HepG2 (cell line): ENCODE measurements around the gene INKA1. TPM values are rescaled to one million over a fixed set of nuclear protein-coding genes. Genes with fewer than 3 reads are reported as not detected.
"Not testable (repeated sequence)": the region's sequence is repeated elsewhere in the genome, so short reads cannot be mapped to it uniquely, and the experiment has no call there.

Experiments used
- ATAC-seq: fragments of 200-7000 bp; cut with Tn5 transposase; 3 replicates; pipeline ENCODE4 v1.9.1; 2020; ENCODE audit warnings: mild to moderate bottlenecking, moderate library complexity
- BruUV-seq: library from RNA; stranded (reverse); fragments of 400-500 nt; replicated peaks from 2 replicates; lab custom pipeline; 2021; lab: Mats Ljungman, UMichigan
- CTCF ChIA-PET: fragments of 300-600 bp; formaldehyde crosslinking; extraction: SDS; loops from one replicate; lab custom pipeline; 2021; ENCODE audit warnings: low total read pairs, inconsistent platforms, low intra/inter-chr PET ratio; lab: Yijun Ruan, JAX
- POLR2A ChIA-PET: fragments of 350-600 bp; sonication (Branson Sonifier 250); formaldehyde crosslinking; loops from one replicate; lab custom pipeline; 2020; ENCODE audit warnings: antibody characterized with exemption, inconsistent platforms; lab: Yijun Ruan, JAX
- DNase-seq: peaks from one replicate; pipeline ENCODE4 v3.0.0-alpha.2; 2015; ENCODE audit warnings: low spot score
- FAIRE-seq: peaks from 3 replicates; lab custom pipeline; 2011; peaks lifted over from hg19 to GRCh38; lab: Jason Lieb, UNC
- H2AFZ ChIP-seq: one replicate; pipeline ENCODE4 v1.6.1; 2011; ENCODE audit warnings: low read length, inconsistent platforms
- H3K27ac ChIP-seq: fragments of 300-600 bp; 3 replicates; pipeline ENCODE4 v1.8.0; 2011; ENCODE audit warnings: mixed run types, mild to moderate bottlenecking, mixed read lengths, low read length, inconsistent platforms; ENCODE audit not compliant: insufficient read depth; ENCODE audit errors: extremely low read length
- H3K27me3 ChIP-seq, 2 experiments: fragments of 200-600 bp in 1 of 2; 2 replicates in 1 of 2; 3 replicates in 1 of 2; pipeline versions ENCODE4 v1.6.0 to v1.8.0; 2011; ENCODE audit warnings: low read length in 2 of 2, mild to moderate bottlenecking in 2 of 2, moderate library complexity in 2 of 2, inconsistent platforms in 1 of 2; ENCODE audit not compliant: insufficient read depth in 2 of 2, control insufficient read depth in 1 of 2
- H3K36me3 ChIP-seq, 2 experiments: fragments of 200-600 bp in 1 of 2; replicated peaks in 1 of 2; 2 replicates in 1 of 2; 3 replicates in 1 of 2; pipeline versions ENCODE4 v1.5.1 to v1.8.0; 2011; ENCODE audit warnings: low read length in 2 of 2, inconsistent platforms in 1 of 2; ENCODE audit not compliant: insufficient read depth in 2 of 2, control insufficient read depth in 1 of 2
- H3K4me1 ChIP-seq: 2 replicates; pipeline ENCODE4 v1.5.1; 2012; ENCODE audit warnings: low read length, inconsistent platforms; ENCODE audit not compliant: insufficient read depth
- H3K4me2 ChIP-seq: 2 replicates; pipeline ENCODE4 v1.6.0; 2011; ENCODE audit warnings: low read depth, low read length, inconsistent platforms
- H3K4me3 ChIP-seq, 3 experiments: fragments of 200-600 bp in 1 of 3; sonication (generic), shearing (Covaris generic) in 1 of 3; replicated peaks in 1 of 3; 2 replicates each; pipeline ENCODE4 v1.5.1; 2011 to 2016; ENCODE audit warnings: low read length in 3 of 3, inconsistent platforms in 2 of 3, low read depth in 2 of 3, mild to moderate bottlenecking in 2 of 3, control low read depth in 1 of 3, mixed read lengths in 1 of 3; ENCODE audit not compliant: insufficient read depth in 1 of 3
- H3K79me2 ChIP-seq: one replicate; pipeline ENCODE4 v1.6.1; 2011; ENCODE audit warnings: low read length, inconsistent platforms; ENCODE audit not compliant: insufficient read depth
- H3K9ac ChIP-seq: 2 replicates; pipeline ENCODE4 v1.6.0; 2011; ENCODE audit warnings: mild to moderate bottlenecking, low read depth, low read length, inconsistent platforms; ENCODE audit not compliant: insufficient read depth
- H3K9me3 ChIP-seq: 2 replicates; pipeline ENCODE4 v1.5.1; 2012; ENCODE audit warnings: mild to moderate bottlenecking, low read length
- H4K20me1 ChIP-seq: 2 replicates; pipeline ENCODE4 v1.6.0; 2011; ENCODE audit warnings: inconsistent platforms, mild to moderate bottlenecking, low read length, moderate library complexity; ENCODE audit not compliant: insufficient read depth
- ATF1 ChIP-seq: IDR thresholded peaks from 2 replicates; pipeline ENCODE4 v1.6.1; 2016; ENCODE audit warnings: mild to moderate bottlenecking, control low read depth
- ATF3 ChIP-seq: sonication (generic); formaldehyde crosslinking; IDR thresholded peaks from 2 replicates; pipeline ENCODE4 v1.4.0; 2020; ENCODE audit warnings: missing genetic modification reagents
- ATF5 ChIP-seq: sonication (generic); formaldehyde crosslinking; IDR thresholded peaks from 2 replicates; pipeline ENCODE4 v1.4.0; 2020; ENCODE audit warnings: mild to moderate bottlenecking, low read depth, missing genetic modification reagents
- ATF6 ChIP-seq: sonication (generic); formaldehyde crosslinking; conservative IDR thresholded peaks from 2 replicates; pipeline ENCODE4 v1.4.0; 2020; ENCODE audit warnings: missing genetic modification reagents
- FOXA3 ChIP-seq: IDR thresholded peaks from 2 replicates; pipeline ENCODE4 v1.6.1; 2016; ENCODE audit warnings: missing genetic modification reagents, missing compliant biosample characterization
- MEF2D ChIP-seq: sonication (generic); formaldehyde crosslinking; IDR thresholded peaks from 2 replicates; pipeline ENCODE4 v1.5.1; 2020; ENCODE audit warnings: mild to moderate bottlenecking, missing genetic modification reagents
- MXD4 ChIP-seq: IDR thresholded peaks from 2 replicates; pipeline ENCODE4 v1.6.1; 2016; ENCODE audit warnings: mild to moderate bottlenecking, missing biosample characterization, missing genetic modification reagents
- MYC ChIP-seq: sonication (generic); formaldehyde crosslinking; IDR thresholded peaks from 2 replicates; pipeline ENCODE4 v1.9.0; 2021; ENCODE audit warnings: missing genetic modification reagents, borderline replicate concordance
- SOX6 ChIP-seq, 2 experiments: fragments of 450-650 bp in 1 of 2; sonication (generic) in 1 of 2; formaldehyde crosslinking in 1 of 2; IDR thresholded peaks; 2 replicates each; pipeline versions ENCODE4 v1.4.0 to v1.6.1; 2017 to 2020; ENCODE audit warnings: antibody characterized with exemption in 1 of 2, mild to moderate bottlenecking in 1 of 2, missing genetic modification reagents in 1 of 2
- SP5 ChIP-seq: IDR thresholded peaks from 2 replicates; pipeline ENCODE4 v1.6.1; 2016; ENCODE audit warnings: low read depth, borderline replicate concordance
- SSRP1 ChIP-seq: IDR thresholded peaks from 2 replicates; pipeline ENCODE4 v1.6.1; 2016; ENCODE audit warnings: control low read depth
- STAG1 ChIP-seq: sonication (generic); formaldehyde crosslinking; IDR thresholded peaks from 2 replicates; pipeline ENCODE4 v1.4.0; 2020; ENCODE audit warnings: missing genetic modification reagents
- THAP7 ChIP-seq: sonication (generic); formaldehyde crosslinking; IDR thresholded peaks from 2 replicates; pipeline ENCODE4 v1.8.1; 2023; ENCODE audit warnings: mild to moderate bottlenecking, missing genetic modification reagents
- ZFP62 ChIP-seq: sonication (generic); formaldehyde crosslinking; IDR thresholded peaks from 2 replicates; pipeline ENCODE4 v1.4.0; 2020; ENCODE audit warnings: missing genetic modification reagents
- ZMYM3 ChIP-seq: sonication (generic); formaldehyde crosslinking; IDR thresholded peaks from 2 replicates; pipeline ENCODE4 v1.5.1; 2020; ENCODE audit warnings: mild to moderate bottlenecking, missing genetic modification reagents
- ZNF20 ChIP-seq: sonication (generic); formaldehyde crosslinking; IDR thresholded peaks from 2 replicates; pipeline ENCODE4 v1.4.0; 2020; ENCODE audit warnings: mild to moderate bottlenecking, moderate library complexity, missing genetic modification reagents
- ZNF564 ChIP-seq: sonication (generic); formaldehyde crosslinking; IDR thresholded peaks from 2 replicates; pipeline ENCODE4 v1.8.1; 2023; ENCODE audit warnings: mild to moderate bottlenecking, missing genetic modification reagents
- ZNF678 ChIP-seq: sonication (generic); formaldehyde crosslinking; IDR thresholded peaks from 2 replicates; pipeline ENCODE4 v1.4.0; 2020; ENCODE audit warnings: mild to moderate bottlenecking, missing genetic modification reagents
- WGBS: methylation state at CpG from one replicate; pipeline ENCODE4 v1.1.6; 2017; ENCODE audit warnings: low lambda C conversion rate; 5-methylcytosine and 5-hydroxymethylcytosine counted together
- in situ Hi-C: cut with HindIII; loops from 2 replicates; pipeline ENCODE4 v1.10.0; 2017; ENCODE audit warnings: low pct_unique_long_range_greater_than_20kb; ENCODE audit not compliant: extremely low pct_ligation_motif_present
- intact Hi-C: fragments of 100-400 bp; cut with micrococcal nuclease; formaldehyde crosslinking; loops from one replicate; pipeline ENCODE4 v1.10.0; 2022; ENCODE audit not compliant: unreplicated experiment
- polyA plus RNA-seq, 8 experiments: library from polyadenylated mRNA; depleted of rRNA in 3 of 8; stranded (reverse) in 7 of 8; unstranded in 1 of 8; fragments of >200 nt; fragmentation: Illumina TruSeq in 4 of 8; extraction: Trizol in 4 of 8; gene quantifications; 2 replicates each; pipeline versions ENCODE4 v1.2.1 to v1.2.3, GENCODE V29; 2011 to 2016; ENCODE audit warnings: low read depth in 4 of 8, missing spikeins in 1 of 8, mixed read lengths in 1 of 8; ENCODE audit not compliant: insufficient read depth in 1 of 8
- total RNA-seq, 5 experiments: library from RNA; depleted of rRNA; stranded (reverse); fragments of >200 nt; fragmentation: Illumina TruSeq; extraction: Trizol; gene quantifications; 2 replicates each; pipeline ENCODE4 v1.2.3, GENCODE V29; 2016; ENCODE audit warnings: low read depth in 1 of 5

The INKA1 gene
- total and polyA plus RNA-seq, 2 of the 13 experiments (the other 11 are each of a cell fraction or from before 2014, with no cell fraction given): 0.22 to 0.41 TPM

GRCh38 chr3:49775538-49775937 lies 27.5 kb upstream of the INKA1 start:
- no peak overlapping the region for H2AFZ ChIP-seq
- intact Hi-C loops (no loop called here), in situ Hi-C loops (no loop called here)
- TF ChIP-seq ATF1 (CRISPR knock-in tag) (no peak), THAP7 (CRISPR knock-in tag) (no peak), MXD4 (CRISPR knock-in tag) (no peak), ATF3 (CRISPR knock-in tag) (no peak), STAG1 (CRISPR knock-in tag) (no peak), ZNF20 (CRISPR knock-in tag) (no peak), SP5 (no peak), ZNF678 (CRISPR knock-in tag) (no peak), ZNF564 (CRISPR knock-in tag) (no peak), ATF5 (CRISPR knock-in tag) (no peak), SOX6 (IDR thresholded peaks at IDR 0.05) (no peak), SOX6 (CRISPR knock-in tag; IDR thresholded peaks at IDR 0.05) (no peak), SSRP1 (CRISPR knock-in tag) (no peak), ATF6 (CRISPR knock-in tag) (no peak), ZMYM3 (CRISPR knock-in tag) (no peak), ZFP62 (CRISPR knock-in tag) (no peak), MEF2D (CRISPR knock-in tag) (no peak), FOXA3 (CRISPR knock-in tag) (no peak), MYC (CRISPR knock-in tag) (no peak)
- no peak overlapping the region for H3K27ac ChIP-seq
- H3K79me2 ChIP-seq: peaks cover 77% of the 10 kb centered on the region
- H3K9ac ChIP-seq: no peak overlapping the region
- no TSS peak for BruUV-seq
- H3K4me2 ChIP-seq: no peak overlapping the region
- H3K9me3 ChIP-seq: no peaks in the 10 kb centered on the region
- ChIA-PET POLR2A (interaction anchor here (0.6 to 1.0 kb wide), 2 partner anchors 10 to 49 kb away, joined by 3 read pairs; partner anchors contain the start of gene IP6K1), CTCF (no interaction called here)
- peaks cover 19% of the 10 kb centered on the region for H3K4me1 ChIP-seq
- no peaks in the 10 kb centered on the region for H3K27me3 ChIP-seq
- peaks cover 2 to 32% of the 10 kb centered on the region in 2 experiments; a peak in 4 of 5 replicates for H3K36me3 ChIP-seq
- FAIRE-seq: no peak
- ATAC-seq: no peak
- WGBS: 100% methylated on average over 3 of the region's 3 CpGs
- peaks cover 10% of the 10 kb centered on the region; the same call in 1 of the 2 replicates for H4K20me1 ChIP-seq
- DNase-seq: no peak
- no peak overlapping the region for H3K4me3 ChIP-seq

- H3K27ac ChIP-seq, intact Hi-C loops, H3K27me3 ChIP-seq, H3K4me2 ChIP-seq, DNase-seq, H3K4me3 ChIP-seq, ATAC-seq, BruUV-seq, FAIRE-seq, H3K9me3 ChIP-seq, in situ Hi-C loops, CTCF ChIA-PET, H3K9ac ChIP-seq, H2AFZ ChIP-seq: not testable (repeated sequence)
- WGBS: 95% methylated on average over 8 of the region's 8 CpGs
- Histone ChIP-seq H3K36me3 (peaks cover 2 to 30% of the 10 kb centered on the region in 2 experiments; a peak in 4 of 5 replicates), H3K4me1 (peaks cover 25% of the 10 kb centered on the region), H4K20me1 (peaks cover 11% of the 10 kb centered on the region; the same call in 1 of the 2 replicates), H3K79me2 (peaks cover 77% of the 10 kb centered on the region)
- POLR2A ChIA-PET: interaction anchor here (0.6 kb wide), 1 partner anchor 49 kb away, joined by 3 read pairs; no protein-coding TSS in a partner anchor
Measured at GRCh38 chr3:49776101-49776500, 27.0 kb upstream of the INKA1 start.
